GM21390 (cell line): Measurements from ENCODE around the gene NAPA.

Experiments
- ATAC-seq: cut with Tn5 transposase; IDR thresholded peaks from one replicate; pipeline ENCODE4 v1.9.1; 2021; ENCODE audit not compliant: unreplicated experiment

The NAPA gene

DNA sequence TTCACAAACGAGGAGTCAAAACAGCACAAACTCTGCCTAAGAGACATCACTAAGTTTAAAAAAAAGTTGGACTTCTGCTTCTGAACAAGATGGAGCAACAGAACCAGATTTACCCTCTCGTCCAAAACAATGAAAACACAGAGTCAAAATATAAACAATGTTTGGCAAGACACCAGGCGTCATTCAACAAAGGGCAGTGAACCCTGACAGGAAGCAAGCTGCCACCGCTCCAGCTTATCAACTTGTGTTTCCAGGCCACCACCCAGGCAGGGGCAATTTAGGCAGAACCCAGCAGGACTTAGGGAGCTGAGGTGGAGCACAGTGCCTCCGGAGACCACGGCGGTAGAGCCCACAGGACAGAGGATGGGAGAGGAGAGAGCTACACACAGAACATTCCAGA, 8.6 kb upstream of the NAPA start:
- no peak for ATAC-seq

DNA sequence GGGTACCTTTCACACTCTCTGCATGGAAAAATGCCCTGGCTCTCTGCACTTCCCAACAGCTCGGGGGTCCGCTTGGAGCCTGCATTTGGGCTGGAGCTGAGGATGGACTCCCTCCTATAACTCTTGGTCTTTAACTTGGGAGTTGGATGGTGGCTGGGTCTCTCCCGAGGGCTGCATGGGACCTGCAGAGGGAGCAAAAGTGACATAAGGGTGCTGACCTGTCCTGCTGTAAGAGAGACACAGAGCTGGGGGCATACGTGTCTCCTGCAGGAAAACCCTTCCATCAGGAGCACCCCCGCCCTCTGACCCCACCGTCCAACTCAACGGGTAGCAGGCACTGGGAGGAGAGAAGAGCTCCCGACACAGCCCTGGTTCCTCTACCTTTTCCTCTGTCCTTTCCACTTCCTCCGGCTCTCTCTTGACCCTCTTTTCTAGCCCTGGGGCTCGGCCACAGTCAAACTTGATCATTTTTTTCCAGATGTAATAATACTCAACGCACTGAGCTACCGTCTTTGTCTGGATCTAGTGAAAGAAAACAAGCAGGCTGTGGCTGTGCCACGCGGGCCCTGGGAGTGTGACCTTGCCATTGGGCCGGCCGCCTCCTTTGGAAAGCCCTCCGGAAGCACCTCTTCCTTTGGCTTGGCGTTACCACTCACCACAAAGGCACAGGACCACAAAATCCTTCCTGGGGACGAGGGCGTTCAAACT, 6.8 kb upstream of the NAPA start:
- ATAC-seq = no peak

DNA sequence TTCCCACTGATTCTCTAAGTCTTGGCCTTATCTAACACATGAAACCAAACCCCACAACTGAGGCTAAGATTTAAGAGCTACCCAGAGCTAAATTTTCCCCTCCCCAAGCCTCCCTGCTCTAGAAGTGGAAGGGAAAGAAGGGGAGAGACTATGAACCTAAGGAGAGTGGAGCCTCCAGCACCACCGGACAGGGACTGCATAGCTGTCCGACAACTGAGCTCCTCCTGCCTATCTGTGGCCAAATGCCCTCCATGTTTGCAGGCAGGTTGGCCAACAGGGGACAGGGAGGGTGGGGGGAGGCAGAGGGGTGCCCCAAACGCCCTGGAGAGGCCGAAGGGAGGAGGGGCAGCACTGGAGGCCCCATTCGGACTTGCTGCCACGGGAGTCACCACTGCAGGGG, 6.0 kb upstream of the NAPA start:
- no peak for ATAC-seq

DNA sequence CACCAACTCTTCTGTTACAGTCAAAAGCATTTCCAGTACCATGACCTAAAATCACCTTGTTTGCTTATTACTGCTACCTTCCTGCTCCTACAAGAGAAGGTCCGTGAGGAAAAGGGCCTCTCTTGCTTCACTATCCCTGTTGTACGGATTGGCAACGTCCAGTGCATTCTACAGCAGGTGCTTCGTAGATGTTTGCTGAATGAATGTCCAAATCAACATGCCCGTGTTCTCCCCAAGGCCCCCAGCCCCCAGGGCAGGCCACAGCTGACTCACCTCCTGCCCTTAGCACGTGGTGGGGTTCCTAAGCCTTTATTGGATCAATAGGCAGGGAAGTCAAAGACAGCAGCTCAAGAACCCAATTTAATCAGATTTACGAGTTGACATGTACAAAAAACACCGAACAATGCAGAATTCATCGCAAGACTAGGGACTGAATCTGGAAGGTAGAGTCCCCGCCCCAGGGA, 5.5 kb upstream of the NAPA start:
- no peak for ATAC-seq

DNA sequence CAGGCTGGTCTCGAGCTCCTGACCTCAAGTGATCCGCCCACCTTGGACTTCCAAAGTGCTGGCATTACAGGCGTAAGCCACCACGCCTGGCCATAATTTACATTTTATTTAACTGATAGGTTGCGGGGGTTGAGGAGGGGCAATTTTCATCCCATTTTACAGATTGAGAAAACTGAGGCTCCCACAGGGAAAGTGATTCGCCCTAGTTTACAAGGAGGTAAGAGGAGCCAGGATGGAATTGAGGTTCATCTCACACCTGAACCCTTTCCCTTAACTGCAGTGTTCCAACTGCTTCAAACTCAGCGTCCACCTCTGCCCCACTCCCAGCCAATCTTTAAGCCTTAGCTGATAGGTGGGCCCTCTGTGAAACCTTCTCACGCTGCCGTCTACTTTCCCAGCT, 4.0 kb upstream of the NAPA start:
- ATAC-seq = no peak

DNA sequence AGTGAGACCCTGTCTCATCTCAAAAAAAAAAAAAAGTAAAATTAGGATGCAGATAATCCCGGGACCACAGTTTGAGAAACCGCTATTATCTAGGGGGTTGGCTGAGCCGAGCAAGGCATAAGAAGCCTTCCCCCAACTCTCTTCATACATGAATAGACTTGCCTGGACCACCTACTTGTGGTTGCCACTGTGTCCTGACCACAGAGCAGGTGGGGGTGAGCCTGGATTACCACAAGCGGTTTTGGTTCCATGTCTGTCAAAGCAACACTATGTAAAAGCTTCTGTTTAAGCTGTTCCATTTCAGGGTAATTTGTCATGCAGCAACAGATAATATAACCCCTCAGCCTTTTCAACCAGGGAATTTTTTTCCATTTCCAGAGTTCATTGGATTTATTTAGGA, 3.3 kb upstream of the NAPA start:
- no peak for ATAC-seq

DNA sequence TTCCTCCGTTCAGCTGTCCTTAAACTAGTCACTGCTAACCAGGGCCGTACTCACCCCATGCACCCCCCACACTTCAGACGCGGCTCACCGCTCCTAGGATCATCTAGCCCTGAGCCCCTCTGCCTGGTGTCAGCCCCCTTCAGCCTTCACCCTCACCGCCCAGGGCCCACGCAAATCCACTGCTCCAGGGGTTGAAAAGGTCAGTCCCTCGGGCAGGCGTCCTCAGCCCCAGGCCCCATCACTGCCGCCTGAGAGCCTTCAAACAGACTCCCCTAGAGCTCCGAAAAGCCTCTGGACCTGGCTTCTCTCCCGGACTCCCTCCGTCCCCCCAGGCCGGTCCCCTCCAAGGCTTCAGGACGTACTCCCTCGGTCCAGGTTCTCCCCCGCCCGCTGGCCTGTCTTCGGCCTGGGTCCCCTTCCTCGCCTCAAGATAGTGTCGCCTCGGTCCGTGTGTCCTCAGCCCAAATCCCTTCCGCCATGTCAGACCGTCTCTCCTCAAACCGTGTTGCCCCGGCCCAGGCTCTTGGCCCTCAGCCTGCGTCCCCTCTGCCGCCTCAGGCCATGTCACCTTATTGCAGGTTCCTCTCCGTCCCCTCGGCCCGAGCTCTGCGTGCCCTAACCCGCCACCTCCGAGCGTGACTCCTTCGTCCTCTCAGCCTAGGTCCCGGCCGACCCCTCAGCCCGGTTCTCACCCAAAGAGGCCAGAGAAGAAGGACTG, 553 bp downstream of the NAPA start:
- no peak for ATAC-seq

DNA sequence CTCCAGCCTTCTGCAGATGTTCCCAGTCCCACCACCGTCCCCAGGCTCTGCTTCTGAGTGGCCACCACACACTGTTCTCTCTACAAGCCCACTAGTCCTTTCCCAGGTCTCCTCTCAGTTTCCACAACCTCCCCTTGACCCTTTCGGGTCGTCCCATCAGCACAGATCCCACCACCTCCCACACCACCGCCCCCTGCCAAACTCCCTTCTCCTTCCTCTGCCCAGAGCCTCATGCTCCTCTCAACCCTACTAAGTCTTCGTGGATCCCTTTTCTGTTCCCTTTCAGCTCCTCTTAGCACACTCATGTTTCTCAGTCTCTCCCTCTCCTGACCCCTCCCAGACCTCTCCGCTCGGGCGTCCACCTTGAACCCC, 1.9 kb downstream of the NAPA start:
- ATAC-seq = no peak

DNA sequence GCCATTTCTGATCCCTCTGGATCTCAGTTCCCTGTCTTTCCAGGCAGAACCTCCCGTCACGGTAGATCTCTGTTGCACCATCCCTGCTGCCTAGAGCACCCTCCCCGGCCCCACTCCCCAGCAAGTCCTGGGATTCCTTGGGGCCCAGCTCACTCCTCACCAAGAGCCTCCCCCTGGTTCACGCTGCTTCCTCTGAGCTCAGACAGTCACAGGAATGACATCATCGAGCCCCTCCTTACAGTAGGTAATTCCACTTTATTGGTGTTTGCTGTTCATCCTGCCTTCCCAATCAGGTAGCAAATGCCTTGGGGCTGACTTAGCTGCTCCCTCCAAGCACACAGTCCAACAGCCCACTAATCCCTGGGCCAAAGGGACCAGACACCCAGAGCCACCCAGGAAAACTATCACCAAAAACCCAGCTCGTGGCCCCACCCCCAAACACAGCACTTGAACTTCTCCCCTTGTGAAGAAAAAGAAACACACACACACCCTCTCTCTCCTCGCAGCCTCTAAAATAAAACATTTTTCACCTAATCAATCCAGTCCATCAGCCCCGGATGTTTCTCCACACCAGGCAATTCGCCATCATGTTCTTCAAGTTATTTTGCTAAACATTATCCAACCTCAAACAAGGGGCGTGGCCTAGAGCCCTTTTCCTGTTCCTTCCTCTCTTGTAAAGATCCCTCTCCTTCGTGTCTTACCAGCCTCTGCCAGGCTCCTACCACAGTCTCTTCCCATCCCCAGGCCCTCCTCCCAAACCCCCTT, 2.5 kb downstream of the NAPA start:
- ATAC-seq = no peak

DNA sequence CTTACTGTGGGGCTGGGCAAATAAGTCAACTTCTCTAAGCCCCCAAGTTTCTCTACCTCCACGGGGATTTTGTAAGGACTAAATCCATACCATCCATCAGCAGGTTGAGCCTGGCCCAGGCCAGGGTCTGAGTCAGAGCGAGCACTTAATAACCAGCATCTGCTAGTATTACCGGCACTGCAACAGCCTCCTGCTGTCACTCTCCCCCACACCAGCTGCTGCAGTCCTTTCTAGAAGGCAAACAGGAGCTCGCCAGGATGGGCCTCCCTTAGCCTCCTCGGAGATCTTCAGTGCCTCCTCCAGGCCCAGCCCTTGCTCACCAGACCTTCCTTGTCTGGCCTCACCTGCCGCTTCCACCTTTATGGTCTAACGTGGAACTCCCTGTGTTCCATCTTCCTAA, 3.2 kb downstream of the NAPA start:
- no peak for ATAC-seq

DNA sequence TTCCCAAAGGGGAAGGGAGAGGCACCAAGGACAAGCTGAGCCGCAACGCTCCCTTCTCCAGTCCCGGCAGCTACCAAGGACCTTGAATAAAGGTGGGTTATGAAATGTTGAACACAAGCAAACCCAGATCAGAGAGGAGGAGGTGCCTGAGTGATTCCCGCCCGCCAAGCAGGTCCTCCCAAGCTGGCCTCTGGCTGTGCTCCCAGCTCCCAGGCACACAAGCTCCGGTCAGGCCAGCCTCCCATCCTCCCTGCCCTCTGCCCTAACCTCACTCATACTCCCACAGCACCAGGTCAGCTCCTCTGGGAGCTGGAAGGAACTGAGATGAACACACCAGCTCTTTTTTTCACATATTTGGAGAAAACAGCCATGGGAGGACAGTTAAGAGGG, 3.7 kb downstream of the NAPA start:
- ATAC-seq = no peak

DNA sequence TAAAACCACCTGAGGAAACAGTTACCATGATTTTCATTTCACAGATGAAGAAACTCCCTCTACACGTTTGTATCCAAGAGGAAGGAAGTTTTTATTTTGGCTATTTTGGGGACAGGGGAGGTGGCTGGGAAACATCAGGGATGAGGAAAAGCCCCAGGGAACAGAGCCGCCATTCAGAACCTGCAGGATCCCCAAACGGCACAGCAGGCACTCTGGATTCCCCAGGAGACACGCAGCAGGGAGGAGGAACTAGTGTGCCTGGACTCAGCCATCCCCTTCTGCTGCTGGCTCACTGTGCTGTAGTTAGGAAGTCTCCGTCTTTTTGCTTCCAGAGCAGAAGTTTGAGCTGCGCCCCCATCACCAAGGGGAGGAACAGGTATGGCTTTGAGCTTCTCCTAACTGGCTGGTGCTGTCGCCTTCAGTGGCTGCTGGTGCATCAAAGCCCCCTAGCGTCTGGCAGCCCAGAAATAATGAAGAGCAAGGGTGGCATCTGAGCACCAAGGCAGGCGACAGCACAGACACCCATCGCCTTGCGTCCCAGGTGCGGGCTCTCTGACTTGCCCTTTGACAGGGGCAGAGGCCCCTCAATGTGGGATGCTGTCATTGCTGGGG, 4.2 kb downstream of the NAPA start:
- ATAC-seq = no peak

DNA sequence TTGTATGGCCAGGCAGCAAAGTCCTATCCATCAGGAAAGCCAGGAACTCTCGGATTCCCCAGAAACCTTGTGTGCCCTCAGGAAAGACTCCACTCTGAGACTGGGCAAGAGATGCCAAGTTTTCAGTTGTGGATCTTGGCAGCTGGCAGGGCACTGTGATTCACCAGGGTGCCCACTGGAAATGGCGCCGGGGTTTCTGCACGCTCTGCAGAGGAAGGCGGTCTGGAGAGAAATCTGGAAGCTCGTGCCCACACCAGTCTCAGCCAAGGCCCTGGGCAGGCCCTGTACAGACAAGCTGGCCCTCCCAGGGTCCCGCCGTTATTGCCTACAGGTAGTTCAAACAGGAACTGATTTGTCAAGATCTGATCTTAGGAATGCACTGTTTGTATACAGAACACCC, 4.9 kb downstream of the NAPA start:
- ATAC-seq = no peak

DNA sequence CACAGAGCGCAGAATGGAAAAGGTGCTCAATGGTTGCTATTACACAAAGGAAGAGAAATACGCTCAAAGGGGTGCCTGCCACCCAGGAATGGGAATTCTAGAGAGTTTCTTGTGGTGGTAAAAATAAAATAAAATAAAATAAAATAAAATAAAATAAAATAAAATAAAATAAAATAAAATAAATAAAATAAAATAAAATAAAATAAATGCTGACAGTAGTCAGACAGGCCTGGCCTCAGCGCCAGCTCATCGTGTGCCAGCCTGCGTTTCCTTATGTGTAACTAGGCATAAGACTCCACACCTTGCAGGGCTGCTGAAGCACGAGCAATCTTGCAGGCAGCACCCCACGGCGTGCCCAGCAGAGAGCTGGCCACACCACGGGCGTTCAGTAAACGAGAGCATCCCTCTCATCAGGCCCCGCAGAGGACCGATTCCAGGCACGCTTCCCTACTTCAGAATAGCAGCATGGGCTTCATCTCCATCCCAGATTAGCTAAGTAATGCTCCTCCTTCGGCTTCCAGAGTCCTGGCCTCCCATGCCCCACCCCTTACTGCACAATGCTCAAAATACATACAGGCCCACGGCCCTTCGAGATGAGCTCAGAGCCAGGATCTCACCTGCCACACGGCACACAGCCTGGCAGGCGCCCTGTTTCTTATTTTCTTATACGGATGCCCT, 5.6 kb downstream of the NAPA start:
- ATAC-seq = no peak

DNA sequence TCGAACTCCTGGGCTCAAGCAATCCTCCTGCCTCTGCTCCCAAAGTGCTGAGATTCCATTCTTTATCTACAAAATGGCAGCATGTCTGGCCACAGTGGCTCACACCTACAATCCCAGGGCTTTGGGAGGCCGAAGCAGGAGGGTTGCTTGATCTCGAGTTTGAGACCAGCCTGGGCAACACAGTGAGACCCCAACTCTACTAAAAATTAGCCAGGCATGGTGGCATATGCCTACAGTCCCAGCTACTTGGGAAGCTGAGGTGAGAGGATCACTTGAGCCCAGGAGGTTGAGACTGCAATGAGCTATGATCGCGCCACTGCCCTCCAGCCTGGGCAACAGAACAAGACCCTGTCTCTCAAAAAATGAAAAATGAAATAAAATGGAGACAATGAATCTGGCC, 6.1 kb downstream of the NAPA start:
- no peak for ATAC-seq

DNA sequence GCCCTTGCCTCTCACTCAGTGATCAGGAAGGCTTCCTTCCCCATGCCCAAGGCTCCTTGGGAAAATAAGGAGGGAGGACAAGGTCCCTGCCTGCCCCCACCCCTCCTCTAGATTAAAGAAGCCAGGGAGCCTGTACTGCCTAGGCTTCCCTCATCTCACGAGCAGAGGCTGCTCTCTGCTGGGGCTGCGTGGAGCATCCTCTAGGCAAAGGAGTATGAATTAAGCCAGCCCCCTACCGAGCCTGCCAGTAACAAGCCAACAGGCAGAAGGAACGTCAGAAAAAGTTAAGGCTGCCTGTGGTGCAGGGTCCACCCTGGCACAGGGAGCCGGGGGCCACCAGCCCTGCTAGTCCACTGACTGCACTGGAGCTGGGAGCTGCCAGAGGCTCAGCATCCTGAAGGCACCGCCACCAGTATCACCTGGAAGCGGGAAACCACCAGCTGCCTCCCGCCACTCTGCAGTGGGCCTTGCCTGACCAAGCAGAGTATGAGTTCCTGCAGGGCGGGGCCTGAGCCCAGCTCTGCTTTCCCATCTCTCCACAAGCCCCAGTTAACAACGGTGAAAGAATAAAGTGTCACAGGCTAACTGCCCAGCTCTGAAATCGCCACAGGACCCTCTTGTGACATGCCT, 6.8 kb downstream of the NAPA start:
- ATAC-seq = no peak

DNA sequence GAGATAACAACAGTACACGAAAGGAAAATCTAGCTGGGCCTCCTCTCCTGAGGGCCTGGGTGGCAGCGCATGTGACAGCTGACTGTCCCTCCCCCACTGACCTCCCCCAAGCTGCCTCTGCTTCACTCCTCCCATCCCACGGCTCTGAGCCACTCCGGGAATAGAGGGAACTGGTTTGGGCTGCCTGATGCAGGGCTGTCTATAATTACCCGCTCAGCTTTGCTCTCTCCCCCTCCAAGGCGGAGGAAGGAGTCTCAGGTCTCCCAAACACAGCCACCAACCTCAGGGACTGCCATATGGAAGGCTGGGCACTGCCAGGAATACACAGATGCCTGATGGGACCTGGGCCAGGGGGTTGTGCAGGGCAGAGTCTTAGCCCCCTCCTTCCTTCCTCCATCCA, 7.9 kb downstream of the NAPA start:
- ATAC-seq = no peak

DNA sequence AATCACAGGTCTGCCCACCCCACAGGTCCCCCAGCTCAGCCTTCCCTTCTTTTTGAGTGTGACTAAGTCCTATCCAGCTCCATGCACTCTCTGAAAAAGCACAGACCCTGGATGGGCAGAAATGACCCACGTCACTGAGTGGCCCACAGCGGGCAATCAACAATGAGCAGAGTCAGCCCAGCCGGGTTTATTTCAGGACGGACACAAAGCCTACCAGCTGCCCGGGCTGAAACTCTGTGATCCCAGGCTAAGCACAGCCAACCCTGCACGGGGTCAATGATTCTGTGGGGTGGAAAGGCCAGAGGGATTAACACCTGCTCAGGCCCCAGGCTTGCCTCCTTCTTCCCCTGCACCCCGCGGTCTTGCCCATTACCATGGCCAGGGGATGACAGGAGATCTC, 8.4 kb downstream of the NAPA start:
- no peak for ATAC-seq

DNA sequence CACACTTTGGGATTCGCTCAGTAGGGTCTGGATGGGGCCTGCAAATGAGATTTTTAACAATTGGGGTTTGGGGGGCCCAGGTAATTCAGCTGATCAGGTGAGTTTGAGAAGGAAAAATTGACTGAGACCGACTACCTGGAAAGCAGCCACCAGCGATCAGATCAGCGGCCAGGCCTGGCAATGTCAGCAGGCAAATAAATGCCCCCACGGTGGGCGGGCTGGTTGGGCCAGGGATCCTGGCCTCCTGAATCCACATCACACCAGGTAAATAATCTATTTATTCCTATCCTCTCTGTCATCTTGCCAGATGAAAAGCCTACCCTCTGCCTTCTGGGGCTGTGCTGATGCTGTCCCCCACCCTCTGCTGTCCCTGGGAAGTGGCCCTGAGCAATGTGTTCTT, 9.4 kb downstream of the NAPA start:
- ATAC-seq = no peak

DNA sequence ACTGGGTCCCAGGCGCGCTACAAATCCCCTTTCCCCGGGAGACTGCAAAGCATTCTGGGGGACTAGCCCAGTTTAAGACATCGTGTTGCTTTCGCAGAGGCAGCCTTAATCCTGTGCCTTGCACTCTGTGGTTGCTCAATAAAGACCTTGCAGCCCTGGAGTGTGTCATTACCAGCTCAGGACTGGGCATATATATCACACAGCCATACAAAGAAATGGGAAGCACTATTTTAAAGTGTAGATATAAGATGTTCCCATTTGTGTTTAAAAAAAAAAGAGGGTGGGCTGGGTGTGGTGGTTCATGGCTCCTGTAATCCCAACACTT, 11.1 kb downstream of the NAPA start:
- ATAC-seq = no peak
